GM20000 (cell line): ENCODE measurements around the gene DCAKD.
A peak's percentile ranks its signal among the peaks of the same experiment; 100 is the strongest.

ENCODE experiments used
- DNase-seq: peaks from one replicate; pipeline ENCODE4 v3.0.0; 2012; ENCODE audit warnings: low spot score
- TF ChIP-seq, protein P1 (sequence below): IDR thresholded peaks from 2 replicates; pipeline ENCODE4 v1.5.1; 2012; ENCODE audit warnings: mild to moderate bottlenecking, control low read depth; ENCODE audit errors: extremely low read depth, missing control alignments

Gene DCAKD

DNA sequence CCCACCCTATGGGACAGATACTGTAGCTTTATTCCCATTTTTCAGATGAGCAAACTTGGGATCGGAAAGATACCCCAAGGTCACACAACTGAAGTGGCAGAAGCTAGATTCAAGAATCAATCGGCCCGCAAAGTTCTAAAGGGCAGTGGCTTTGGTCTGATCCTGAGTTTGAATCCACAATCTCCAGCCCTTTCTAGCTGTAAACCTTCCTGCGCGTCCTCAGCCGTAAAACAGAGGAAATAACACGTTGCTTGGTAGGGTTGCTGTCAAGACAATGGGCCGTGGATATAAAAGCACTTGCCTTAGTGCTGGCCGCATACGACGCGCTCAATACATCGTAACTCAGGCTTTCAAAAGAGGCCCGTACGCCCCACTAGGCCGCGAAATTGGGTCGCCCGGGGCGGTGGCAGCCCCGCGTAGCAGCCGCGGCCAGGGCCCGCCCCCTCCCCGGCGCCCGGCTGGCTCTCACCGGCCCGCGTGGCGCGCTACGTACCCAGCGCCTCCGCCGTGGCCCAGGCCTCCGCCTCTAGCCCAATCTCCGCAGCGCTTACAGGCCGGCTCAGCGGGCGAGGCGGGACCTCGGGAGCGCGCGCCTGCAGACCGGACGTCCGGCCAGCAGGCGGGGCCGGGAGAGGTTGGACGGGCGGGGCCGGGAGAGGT, at the start of gene DCAKD:
Gene DCAKD, minus strand, starts transcription at position 573 of the 660 bp plus-strand sequence. CDS start 16,747 bp downstream, outside the sequence.
- DNase-seq: peak; percentile 97
- TF ChIP-seq, protein P1, sequence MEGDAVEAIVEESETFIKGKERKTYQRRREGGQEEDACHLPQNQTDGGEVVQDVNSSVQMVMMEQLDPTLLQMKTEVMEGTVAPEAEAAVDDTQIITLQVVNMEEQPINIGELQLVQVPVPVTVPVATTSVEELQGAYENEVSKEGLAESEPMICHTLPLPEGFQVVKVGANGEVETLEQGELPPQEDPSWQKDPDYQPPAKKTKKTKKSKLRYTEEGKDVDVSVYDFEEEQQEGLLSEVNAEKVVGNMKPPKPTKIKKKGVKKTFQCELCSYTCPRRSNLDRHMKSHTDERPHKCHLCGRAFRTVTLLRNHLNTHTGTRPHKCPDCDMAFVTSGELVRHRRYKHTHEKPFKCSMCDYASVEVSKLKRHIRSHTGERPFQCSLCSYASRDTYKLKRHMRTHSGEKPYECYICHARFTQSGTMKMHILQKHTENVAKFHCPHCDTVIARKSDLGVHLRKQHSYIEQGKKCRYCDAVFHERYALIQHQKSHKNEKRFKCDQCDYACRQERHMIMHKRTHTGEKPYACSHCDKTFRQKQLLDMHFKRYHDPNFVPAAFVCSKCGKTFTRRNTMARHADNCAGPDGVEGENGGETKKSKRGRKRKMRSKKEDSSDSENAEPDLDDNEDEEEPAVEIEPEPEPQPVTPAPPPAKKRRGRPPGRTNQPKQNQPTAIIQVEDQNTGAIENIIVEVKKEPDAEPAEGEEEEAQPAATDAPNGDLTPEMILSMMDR: no peak

- TF ChIP-seq, protein P1: peak; percentile 74
- peak; percentile 82 for DNase-seq
Observed at GRCh38 chr17:45098869-45099616, 47.6 kb upstream of the DCAKD start.

GRCh38 chr17:45098081-45098868, 46.8 kb upstream of the DCAKD start:
- TF ChIP-seq, protein P1: no peak
- DNase-seq: no peak

DNA sequence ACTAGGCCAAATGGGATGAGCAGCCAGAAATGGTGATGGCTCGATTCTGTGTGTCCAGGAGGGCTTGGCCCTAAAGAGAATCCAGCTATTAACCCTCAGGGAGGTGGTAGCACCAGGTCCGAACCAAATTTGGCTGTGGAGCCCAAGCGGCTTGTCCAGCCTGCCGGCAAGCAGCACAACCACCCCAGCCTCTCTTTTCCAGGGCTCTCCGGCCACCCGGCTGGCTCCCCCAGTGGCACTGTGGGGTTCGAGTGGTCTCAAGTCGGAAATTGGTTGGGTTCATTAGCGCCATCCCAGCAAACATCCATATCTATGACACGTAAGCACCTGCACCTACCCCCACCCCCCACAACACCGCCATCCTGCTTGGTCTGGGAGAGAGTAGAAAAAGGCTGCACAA, 45.5 kb upstream of the DCAKD start:
- TF ChIP-seq, protein P1: no peak
- no peak for DNase-seq

DNA sequence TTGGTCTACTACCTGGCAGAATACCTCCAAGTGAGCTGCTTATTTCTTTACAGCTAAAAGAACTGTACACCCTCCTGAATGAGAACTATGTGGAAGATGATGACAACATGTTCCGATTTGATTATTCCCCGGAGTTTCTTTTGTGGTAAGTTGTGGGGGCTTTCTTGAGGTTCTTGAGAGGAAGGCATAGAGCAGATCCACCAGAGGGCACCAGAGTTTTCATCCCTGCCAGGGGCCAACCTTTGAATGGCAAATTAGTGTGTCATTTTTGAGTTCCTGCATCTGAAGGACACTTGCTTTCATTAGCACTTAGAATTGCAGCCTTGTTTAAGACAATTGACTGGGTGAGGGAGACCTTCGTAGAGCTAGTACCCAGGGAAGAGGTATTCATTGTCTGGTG, 44.7 kb upstream of the DCAKD start:
- DNase-seq: no peak
- TF ChIP-seq, protein P1: peak; percentile 13

DNA sequence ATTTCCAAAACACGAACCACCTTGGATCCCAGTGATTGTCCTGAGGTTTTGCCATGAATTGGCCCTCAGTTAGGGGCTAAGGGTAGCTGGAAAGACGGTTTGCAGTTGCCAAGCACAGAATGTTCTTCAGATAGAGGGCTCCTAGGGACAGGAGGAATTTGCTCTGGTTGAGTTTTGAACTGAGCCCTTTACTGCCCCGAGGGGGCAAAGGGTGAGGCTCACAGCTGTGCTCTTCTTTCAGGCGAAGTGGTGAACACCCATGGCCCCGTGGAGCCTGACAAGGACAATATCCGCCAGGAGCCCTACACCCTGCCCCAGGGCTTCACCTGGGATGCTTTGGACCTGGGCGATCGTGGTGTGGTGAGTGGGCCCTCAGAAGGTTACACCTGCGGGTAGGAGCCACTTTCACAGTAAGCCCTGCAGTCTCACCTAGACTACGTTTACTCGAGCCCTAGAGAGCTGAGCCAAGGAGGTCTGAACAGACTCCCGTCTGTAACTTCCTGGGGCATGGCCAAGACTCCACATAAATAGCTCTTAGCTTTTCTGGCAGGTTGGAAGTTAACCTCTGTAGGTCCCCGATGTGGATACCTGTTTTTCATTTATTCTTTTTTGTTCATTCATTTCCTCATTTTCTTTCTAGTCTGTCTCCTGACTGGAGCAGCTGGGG, 42.1 kb upstream of the DCAKD start:
- no peak for DNase-seq
- TF ChIP-seq, protein P1: no peak
